GM21737 (cell line): ENCODE data around the gene DNASE1L1.

Experiments used
- ATAC-seq: cut with Tn5 transposase; IDR thresholded peaks from one replicate; pipeline ENCODE4 v1.9.1; 2021; ENCODE audit warnings: mild to moderate bottlenecking, moderate library complexity; ENCODE audit not compliant: unreplicated experiment

DNASE1L1 gene

DNA sequence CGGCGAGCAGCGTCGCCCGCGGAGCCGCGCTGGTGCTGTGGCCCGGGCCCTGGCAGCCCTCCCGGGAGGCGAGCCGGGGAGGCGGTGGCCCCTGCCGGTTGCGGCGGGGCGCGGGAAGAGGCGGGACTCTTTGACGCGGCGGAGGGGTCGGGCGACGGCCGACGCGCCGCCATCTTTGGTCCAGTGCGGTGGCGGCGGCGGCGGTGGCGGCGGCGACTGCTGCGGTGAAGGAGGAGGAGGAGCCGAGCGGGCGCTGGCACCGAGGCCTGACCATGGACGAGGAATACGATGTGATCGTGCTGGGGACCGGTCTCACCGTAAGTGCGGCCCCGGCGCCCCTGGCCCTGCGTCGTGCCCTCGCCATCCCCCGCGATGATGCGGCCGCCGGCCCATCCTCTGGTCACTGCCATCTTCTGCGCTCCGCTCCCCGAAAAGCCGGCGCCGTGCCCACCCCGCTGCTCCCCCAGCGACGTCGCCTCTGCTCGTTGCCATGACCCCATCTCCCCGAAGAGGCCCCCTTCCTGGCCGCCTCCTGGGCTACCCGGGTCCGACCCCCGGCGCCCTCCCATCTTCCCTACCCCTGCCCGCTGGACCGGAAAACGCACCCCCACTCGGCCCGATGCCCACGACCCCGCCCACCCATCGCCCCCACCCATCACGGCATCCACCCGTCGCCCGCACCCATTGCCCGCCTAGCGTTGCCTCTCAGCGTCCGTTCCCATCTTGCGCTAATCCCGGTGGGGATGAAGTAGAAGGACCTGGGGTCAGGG is 28.1 kb upstream of the DNASE1L1 start, which contains the start of gene GDI1:
GDI1 (plus strand) TSS at position 172 of the 770 bp plus-strand sequence; CDS start at position 273, 101 bp downstream.
- ATAC-seq: no peak

DNA sequence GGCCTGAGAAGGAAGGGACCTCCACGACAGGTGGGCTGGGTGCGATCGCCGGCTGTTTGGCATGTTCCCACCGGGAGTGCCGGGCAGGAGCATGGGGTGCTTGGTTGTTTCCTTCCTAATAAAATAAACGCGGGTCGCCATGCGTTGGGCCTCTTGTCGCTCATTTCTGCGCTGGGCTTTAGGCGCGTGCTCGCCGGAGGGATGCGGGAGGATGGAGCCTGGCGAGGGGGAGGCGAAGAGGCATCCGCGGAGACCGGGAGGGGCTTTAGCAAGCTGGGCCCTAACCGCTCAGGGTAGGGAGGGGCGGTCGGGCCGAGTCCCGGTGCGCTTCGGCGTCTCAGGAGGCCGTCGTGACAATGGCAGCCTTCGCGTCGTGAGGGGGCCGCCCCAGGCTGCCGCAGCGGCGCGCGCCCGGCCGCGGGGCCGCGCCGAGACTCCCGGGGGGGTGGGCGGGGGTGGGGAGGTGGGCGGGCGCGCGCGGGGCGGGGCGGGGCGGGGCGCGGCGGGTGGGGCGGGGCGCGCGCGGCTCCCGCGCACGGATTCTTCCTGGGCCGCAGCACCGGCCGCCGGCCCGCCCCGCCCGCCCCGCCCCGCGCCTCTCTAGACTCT is 27.4 kb upstream of the DNASE1L1 start:
- ATAC-seq: no peak

DNA sequence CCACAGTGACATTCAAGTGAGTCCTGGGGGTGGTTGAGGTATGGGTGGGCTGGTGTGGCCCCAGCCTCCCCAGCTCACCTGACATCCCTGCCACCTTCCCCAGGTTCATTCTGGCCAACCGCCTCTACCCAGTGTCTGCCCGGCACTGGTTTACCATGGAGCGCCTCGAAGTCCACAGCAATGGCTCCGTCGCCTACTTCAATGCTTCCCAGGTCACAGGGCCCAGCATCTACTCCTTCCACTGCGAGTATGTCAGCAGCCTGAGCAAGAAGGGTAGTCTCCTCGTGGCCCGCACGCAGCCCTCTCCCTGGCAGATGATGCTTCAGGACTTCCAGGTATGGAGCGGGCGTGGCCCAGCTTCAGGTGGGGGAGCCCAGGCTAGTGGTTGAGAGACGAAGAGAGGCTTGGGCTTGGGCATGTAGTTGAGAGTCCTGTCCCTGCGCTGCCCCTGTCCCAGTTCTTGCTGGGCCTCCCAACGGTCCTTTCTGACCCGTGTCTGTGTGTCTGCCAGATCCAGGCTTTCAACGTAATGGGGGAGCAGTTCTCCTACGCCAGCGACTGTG is 26.2 kb upstream of the DNASE1L1 start:
- no peak for ATAC-seq

DNA sequence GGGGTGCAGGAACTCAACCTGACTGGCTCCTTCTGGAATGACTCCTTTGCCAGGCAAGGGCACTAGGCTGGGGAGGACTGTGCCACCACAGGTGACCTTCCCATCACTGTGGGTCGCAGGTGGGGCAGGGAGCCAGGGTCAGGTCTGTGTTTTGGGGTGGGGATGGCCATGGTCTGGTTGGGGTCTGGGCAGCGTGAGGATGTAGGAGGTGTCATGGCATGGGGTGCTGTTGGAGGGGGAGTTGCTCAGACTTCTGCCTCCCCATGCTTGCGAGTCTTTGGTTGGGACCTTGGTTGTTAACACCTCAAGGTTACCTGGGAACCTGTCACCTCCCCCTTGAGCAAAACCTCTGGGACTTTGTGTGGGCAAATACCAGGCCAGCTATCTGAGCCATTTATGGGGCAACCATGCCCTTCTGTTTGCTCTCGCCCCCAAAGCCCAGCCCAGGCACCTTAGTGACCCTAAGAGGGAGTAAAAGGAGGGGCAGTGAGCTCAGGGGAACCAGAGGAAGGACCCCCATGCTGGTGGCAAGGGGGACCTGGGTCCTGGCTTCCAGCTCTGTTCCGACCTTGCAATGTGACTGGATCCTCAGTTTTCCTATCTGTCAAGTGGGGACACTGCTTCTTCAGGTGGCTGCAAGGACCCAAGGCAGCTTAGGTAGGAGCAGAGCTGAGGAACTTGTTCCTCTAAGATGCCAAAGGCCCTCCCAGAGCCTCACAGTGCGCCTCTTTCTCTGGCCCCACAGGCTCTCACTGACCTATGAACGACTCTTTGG is 25.5 kb upstream of the DNASE1L1 start:
- ATAC-seq: no peak

DNA sequence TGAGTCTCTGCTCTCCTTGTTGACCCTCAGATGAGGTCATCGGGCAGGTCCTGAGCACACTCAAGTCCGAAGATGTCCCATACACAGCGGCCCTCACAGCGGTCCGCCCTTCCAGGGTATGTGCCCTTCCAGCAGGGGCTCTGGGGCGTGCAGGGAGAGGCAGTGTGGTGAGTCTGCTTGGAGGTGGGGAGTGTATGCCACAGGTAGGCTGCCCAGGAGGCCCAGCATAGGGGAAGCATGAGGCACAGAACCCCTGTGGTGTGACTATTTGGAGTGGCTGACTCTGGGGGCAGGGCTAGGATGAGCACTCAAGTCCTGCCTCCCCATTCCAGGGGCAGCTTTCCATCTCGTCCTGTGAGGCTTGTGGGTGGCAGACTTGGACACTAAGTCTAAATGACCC is 24.6 kb upstream of the DNASE1L1 start:
- no peak for ATAC-seq

DNA sequence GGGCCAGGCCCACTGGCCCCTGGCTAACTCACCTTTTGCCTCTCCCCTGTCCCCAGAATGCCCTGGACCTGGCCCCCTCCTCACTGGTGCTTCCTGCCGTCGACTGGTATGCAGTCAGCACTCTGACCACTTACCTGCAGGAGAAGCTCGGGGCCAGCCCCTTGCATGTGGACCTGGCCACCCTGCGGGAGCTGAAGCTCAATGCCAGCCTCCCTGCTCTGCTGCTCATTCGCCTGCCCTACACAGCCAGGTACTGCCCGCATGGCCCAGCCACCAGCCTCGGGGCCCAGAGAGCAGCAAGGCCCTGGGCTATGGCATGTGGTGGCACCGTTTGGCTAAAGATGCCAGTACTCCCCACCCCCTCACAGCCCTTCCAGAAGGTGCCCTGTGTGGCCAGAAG is 23.2 kb upstream of the DNASE1L1 start:
- no peak for ATAC-seq

DNA sequence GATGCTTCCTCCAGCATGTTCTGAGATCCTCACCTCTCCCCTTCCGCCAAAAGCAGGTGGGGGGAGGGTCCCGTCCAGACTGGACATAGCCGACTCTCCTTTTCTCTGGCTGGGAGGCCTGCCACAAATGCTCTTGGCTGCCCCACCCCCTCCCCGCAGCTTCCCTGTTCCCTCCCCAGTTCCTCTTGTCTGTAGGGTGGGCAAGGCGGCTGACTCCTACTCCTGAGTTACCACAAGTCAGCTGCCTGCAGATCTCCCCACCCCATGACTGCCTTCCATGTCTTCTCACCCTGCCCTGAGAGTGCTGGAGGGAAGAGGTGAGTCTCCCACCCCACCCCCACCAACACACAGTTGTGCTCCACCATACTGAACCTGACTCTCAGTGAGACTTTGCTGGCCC is 22.3 kb upstream of the DNASE1L1 start:
- no peak for ATAC-seq

DNA sequence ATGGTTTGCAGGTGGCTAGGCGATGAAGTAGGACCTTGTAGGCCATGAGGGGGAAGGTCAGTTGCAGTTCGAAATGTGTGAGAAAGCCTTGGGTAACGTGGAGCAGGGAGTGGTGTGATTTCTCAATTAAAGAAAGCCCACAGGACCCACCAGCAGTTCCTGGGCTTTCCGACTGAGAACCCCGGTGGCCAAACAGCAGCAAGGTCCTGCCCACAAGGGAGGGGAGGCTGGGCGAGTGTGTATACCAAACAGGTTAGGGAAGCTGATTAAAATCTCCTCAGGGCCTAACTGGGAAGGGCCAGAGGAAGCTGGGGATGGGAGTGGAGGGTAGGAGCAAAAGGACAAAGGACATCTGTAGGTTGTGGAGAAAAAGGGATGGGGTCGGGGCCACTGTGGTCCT is 21.9 kb upstream of the DNASE1L1 start:
- no peak for ATAC-seq

DNA sequence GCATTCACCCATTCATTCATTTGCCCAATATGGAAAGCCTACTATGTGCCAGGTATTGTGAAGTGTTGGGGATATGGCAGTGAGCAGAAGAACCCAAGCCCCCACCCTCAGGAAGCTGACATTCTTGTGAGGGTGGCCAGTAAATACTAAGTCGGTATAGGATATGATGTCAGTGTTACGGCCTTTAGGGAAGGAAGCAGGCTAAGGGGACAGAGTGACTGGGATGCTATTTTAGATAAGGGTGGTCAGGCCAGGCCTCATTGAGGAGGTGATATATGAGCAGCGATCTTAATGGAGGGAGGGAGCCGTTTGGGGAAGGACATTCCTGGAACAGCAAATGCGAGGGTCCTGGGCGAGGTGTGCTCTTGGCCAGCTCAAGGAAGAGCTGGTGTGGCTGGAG is 21.4 kb upstream of the DNASE1L1 start:
- ATAC-seq: no peak

DNA sequence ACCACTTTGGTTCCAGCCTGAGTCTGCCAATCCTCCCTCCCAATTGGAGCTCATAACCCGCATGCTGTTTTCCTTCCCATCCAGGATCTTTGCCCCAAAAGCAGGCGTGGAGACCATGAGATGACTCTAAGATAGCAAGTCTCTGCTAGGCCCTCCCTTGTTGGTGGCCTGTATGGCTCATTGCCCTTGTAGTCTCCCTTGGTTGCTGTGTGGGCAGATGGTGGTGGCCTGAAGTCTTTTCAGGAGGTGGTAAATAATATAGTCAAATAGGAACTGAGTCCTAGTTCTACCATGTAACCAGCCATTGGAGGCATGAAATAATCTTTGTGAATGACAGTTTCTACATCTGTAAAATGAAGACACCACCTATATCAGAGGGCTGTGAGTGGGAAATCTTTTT is 20.7 kb upstream of the DNASE1L1 start:
- no peak for ATAC-seq

DNA sequence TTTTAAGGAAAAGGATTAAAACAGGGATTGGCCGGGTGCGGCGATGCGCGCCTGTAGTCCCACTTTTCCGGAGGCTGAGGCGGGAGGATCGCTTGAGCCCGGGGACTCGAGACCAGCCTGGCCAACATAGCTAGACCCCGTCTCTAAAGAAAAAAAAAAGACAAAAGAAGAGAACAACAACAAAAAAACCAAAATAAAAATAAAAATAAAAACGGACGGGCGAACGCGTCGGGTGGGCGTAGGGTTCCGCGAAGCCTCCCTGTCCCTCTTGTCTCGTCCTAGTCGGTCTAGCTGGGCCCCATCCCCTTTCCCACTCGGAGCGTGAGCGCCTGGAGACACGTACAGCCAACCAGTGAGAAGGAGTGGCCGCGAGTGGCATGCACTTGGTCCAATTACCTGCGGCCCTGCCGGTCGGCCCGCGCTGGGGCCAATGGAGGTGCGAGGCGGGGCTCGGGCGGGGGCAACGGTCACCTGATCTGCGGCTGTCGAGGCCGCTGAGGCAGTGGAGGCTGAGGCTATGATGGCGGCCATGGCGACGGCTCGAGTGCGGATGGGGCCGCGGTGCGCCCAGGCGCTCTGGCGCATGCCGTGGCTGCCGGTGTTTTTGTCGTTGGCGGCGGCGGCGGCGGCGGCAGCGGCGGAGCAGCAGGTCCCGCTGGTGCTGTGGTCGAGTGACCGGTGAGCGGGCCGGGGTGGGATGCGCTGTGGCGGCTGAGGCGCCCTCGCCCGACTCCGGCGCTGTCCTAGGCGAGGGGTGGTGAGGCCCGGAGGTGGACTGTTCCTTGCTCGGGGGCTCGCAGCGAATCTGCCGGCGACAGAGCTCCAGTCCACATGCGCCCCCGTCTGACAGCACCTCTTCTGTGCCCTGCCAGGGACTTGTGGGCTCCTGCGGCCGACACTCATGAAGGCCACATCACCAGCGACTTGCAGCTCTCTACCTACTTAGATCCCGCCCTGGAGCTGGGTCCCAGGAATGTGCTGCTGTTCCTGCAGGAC is 19.4 kb upstream of the DNASE1L1 start, which contains the start of gene ATP6AP1:
ATP6AP1 (plus strand) TSS at position 502 of the 996 bp plus-strand sequence; CDS start at position 518, 16 bp downstream.
- peak; percentile 96 for ATAC-seq

DNA sequence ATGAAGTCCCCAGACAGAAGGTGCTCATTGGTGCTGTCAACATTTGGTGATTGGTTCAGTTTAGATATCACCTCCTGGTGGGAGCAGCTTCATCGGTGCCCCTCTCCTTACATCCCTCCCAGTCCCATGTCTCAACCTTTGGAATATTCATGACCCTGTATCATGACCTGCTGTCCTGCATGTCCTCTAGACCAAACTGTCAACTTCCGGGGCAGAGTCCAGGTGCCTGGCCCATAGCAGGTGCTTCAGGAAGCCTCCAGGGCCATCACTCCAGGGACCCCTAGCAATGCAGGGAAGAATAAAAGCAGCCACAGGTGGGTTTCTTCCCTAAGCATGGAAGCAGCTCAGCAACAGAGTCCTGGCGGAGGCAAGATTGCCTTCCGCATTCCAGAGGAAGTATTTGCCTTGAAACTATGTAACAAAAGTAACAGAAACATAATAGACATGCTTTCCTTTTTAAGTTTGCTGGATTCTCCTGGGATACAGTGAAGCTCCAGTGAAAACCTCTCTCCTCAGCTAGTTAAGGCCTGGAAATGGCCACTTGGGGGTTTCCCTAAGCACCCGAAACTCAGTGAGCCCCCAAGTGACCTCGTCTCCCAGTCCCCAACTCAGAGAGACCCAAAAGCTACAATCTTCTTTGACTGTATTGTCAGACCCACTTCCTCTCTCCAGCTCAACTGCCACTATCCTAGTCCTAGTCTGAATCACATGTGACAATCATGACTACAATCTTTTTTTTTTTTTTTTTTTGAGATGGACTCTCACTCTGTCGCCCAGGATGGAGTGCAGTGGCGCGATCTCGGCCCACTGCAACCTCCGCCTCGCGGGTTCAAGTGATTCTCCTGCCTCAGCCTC is 18.1 kb upstream of the DNASE1L1 start:
- no peak for ATAC-seq

DNA sequence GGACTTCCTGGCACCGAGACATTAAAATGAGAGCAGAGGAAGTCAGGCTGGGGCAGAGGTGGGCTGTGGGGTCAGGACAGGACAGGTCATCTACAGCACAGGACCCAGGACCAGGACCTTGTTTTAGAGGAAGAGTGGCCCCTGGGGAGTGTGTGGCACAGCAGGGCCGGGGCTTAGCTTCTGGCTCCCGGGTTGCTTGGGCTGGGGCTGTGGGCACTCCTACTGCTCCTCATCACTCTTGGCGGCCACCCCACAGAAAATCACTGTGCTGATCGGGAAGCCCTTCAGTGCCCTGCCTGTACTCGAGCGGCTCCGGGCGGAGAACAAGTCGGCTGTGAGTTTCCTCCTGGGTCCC is 11.3 kb upstream of the DNASE1L1 start:
- no peak for ATAC-seq

DNA sequence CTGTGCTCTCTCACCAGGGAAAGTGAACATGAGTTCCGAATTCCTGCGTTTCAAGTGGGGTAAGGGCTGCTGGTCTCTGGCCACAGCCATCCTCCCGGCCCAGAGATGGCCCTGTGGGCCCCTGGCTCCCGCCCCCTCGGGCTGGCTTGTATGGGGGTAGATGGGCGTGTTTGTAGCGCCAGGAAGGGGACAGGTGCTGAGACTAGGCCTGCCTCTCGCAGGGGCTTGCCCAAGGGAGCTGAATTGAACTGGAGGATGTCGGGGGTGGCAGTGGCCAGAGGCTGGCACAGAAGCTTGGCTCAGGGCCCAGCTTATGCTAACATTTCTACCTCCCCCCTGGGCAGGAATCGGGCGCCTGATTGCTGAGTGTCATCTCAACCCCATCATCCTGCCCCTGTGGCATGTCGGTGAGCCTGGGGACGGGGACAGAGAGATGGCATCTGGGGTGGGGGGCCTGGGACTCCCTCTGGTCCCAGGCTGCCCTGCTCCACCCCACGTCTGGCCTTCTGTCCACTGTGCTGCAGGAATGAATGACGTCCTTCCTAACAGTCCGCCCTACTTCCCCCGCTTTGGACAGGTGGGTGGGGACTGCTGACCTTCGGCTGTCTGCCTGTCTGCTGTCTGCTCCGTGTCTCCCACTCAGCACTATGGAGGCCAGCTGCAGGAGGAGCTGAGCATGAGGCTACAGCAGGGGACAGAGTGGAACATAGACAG is 10.8 kb upstream of the DNASE1L1 start:
- ATAC-seq: no peak

DNA sequence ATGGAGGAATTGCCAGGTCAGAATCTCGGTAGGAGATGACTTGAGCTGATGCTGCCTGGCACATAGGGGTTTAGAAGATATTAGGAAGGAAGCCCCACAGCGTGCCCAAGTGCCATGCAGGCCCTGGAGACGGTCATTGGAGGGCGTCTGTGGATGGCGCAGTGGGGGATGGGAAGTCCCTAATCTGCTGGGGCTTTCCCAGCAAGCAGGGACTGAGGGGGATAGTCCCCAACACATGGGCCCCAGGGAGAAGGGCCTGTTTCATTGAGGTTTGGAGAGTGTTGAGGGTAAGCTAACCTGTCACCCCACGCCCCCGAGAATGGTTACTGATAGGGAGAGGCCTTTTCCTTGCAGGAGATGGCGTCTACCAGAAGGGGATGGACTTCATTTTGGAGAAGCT is 10.1 kb upstream of the DNASE1L1 start:
- ATAC-seq: no peak

DNA sequence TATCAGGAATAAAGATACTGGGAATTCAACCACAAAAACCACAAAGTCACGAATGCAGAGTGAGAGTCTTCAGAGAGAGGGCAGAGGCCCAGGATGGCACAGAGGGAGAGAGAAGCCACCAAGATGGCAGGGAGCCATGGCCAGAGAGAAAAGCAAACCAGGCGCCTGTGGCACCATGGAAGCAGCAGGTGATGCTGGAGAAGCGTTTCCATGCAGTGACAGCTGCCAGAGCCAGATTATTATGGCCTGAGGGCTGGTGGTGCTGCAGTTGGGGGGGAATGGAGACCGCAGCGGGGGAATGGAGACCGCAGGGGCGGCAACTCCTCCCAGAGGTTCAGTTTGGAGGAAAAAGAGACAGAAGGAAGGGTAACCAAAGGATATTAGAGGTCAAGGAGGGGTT is 8.1 kb upstream of the DNASE1L1 start:
- ATAC-seq: no peak

DNA sequence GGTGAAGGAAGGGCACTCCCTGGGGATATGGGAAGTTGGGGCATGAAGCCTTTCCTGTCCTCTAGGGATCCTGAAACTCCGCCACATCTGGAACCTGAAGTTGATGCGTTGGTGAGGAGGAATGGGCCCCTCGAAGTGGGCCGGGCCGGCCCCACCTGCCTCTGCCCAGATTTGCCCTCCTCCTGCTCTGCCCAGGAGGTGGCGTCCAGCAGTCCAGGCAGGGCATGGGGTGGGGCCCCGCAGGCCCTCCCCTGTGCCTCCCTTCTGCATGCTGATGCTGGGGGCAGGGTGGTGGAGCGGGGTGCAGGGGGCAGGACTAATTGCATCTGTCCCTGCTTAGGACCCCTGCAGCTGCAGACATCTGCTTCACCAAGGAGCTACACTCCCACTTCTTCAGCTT is 4.1 kb upstream of the DNASE1L1 start:
- no peak for ATAC-seq

DNA sequence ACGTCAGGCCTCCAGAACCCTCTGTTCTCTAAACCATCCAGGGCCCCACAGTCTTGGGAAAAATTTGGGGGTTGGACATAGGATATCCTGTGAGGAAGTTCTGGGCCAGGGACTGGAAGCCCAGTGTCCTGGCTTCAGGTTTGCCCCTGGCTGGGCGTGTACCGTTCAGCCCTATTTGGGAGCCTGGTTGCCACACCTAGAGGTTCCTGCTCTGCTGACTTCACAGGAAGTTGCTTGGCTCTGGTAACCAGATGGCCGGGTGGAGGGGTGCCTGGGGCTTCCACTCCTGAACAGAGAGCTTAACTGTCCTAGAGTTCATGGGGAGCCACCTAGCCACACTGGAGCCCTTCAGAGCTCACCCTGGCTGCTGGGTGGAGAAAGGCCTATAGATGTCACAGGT is 3.4 kb upstream of the DNASE1L1 start:
- ATAC-seq: no peak

DNA sequence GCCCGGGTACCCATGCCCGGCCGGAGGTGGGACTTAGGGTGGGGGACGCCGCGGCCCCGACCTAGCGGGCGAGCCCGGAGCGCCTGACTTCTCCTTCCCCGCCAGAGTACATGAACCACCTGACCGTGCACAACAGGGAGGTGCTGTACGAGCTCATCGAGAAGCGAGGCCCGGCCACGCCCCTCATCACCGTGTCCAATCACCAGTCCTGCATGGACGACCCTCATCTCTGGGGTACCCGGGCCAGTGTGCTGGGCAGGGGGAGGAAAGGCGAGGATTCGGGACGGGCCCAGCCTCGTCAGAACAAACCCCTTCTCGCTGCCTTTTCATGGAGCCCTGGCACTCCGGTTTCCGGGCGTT is 2.9 kb upstream of the DNASE1L1 start:
- ATAC-seq: peak; percentile 50
